Activated T-cell treated with anti-CD3 and anti-CD28 coated beads for 1 hour (primary cell): ENCODE data around the gene PRKN.

ENCODE experiments used
- DNase-seq: peaks from one replicate; pipeline ENCODE4 v3.0.0-alpha.2; 2020; ENCODE audit warnings: low read depth

Gene PRKN

DNA sequence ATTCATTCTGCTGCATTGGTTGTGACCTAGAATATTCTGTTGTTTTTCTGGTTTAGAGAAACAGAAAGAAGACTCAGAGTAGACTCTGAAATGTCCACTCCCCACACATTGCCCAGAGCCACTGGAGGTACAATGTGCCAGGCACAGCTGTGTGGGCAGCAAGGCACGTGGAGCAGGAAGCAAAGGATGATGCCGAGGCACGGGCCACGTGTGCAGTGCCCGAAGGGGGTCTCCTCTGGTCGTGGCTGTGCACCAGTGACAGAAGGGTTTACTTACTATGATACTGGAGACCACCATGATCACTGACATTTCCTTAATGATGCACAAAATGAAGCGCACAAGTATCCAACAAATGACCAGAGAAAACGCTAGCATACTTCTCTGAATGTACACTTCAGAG is 488.9 kb downstream of the PRKN start:
- DNase-seq: no peak

DNA sequence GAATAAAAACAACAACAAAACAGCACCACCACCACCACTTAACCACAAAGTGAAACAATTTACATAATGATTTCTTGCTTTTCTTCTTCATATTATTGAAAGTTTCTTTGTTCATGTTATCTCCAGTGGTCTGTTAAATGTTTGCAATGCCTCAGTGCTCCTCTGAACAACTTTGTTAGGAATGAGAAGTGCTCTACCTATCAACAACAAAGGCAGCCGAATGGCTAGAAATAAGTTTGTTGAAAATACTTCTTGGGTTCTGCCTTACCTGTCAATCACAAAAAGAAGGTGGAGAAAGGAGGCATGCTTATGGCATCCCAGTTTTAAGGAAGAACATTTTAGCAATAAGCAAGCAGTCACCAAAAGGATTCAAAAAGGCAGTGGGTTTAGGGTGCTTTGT is 490.2 kb downstream of the PRKN start:
- DNase-seq: no peak

GRCh38 chr6:162234631-162235030 is 492.9 kb downstream of the PRKN start:
- DNase-seq: no peak

DNA sequence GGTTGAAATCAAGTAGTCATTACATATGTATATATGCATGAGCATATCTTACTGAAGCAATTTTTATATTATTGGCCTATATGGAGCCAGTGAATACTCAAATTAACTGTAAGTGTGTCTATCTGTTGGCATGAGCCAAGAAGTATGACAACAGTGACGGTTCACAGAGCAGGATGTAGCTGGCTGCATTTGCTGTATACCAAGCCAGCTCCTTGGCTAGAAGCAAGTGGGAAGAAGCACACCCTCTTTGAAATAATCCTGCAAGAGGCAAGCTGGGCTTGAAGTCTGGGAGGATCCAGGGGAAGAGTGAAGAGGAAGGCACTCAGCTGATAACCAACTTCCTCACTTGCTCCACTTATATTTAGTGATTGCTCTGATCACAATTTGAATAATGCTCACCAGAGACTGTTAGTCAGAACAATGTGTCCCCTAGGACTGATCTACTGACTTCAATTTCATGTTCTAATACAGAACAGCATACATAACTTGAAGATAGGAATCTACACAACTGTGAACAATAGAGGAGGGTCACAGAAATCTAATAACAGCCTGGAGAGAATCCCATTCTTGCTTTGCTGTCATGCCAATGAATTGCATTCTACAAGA is 497.3 kb downstream of the PRKN start:
- DNase-seq: no peak

DNA sequence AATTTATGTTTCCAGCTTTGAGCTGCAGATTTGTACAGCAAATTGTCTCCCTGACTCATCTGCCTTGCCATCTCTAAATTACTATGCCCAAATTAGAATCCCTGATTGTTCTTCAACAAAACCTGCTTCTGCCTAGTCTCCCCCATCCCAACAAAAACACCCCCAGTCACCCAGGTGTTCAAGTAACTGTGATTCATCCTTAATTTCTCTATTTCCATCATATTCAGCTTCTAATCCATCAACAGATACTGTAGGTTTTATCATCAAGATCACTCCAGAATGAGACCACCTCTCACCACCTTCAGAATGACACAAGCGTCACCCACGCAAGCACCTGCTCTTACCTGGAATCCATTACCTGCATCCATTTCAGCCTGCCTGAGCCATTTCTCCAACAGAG is 498.5 kb downstream of the PRKN start:
- DNase-seq: no peak

GRCh38 chr6:162226803-162227202 is 500.8 kb downstream of the PRKN start:
- no peak for DNase-seq

GRCh38 chr6:162222521-162222920 is 505.0 kb downstream of the PRKN start:
- DNase-seq: no peak

DNA sequence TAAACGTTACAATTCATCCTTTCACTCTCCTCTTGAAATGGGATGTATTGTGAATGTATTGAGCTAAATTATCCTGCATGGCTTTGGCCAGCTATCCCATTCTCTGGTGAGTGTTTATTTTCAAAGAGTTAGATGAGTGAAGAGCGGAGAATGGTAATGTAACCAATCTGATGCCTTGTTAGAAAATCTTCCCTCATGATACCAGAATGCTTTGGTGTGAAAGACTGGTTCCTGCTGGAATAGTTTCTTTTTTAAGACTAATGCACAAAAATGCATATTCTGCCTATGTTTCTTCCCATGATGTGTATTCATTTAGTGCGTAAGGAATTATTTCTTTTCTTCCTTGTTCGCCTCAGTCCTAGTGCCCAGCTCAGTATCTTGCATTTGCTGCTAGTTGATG is 506.7 kb downstream of the PRKN start:
- DNase-seq: no peak

GRCh38 chr6:162219266-162219665 is 508.3 kb downstream of the PRKN start:
- DNase-seq: no peak

DNA sequence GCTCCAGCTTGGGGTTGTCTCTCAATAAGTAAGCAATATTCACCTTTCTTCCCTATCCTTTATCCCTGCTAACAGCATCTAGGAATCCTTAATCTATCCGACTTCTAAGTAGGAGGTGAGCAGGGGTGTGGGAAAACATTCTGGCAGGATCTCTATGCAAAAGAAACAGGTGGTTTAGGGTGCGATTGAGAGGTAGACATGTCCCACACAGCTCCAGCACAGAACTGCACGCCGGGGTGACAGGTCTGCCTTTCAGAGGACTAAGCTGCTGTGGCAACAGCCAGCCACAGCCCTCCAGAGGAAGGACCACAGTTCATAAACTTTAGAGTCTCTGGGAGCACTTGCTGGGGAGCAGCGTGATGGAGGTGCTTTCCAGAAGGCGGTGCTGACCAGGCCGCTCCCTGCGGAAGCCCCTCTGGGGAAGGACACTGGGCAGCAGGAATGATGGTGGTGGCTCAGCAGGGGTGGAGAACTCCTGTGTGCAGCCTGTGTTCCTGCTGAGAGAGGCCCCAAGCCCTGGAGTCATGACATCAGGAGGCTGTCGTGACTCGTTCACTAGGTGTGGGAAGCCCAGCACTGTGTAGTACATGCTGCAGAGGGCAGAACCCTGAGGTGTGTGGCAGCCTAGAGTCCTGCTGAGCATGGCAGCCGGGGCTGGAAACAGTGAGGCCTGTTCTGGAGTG is 509.6 kb downstream of the PRKN start:
- DNase-seq: no peak

DNA sequence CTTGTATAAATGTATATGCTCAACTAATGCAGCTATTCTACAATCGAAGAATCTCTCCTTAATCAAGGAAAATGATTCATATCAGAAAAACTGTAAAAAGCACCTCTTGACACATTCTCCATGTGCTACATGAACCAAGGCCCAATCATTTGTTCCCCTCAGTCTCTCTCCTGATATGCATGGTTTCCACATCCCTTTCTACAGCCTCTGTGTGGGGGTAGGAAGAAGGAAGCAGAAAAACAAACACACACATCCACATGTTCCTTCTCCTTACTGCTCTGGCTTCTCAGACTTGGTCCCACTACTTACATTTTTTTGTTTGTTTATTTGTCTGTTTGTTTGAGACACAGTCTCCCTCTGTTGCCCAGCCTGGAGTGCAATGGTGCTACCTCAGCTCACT is 510.5 kb downstream of the PRKN start:
- no peak for DNase-seq

DNA sequence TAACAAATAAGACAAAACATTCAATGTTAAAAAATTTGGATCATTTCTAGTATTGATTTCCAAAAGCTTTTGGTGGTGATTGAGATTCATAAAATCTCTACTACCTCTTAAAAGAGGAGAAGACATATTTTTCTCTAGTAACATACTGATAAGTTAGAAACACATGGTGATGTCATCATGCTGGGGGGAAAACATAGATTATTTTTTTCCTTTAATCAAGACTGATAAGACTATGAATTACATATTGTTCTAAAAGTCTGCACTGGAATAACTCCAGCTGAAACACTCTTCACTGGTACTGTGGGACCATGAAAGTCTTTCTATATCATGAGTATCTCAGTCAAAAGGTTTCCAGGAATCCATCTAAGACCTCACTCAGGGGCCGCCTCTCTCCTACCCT is 515.8 kb downstream of the PRKN start:
- no peak for DNase-seq

DNA sequence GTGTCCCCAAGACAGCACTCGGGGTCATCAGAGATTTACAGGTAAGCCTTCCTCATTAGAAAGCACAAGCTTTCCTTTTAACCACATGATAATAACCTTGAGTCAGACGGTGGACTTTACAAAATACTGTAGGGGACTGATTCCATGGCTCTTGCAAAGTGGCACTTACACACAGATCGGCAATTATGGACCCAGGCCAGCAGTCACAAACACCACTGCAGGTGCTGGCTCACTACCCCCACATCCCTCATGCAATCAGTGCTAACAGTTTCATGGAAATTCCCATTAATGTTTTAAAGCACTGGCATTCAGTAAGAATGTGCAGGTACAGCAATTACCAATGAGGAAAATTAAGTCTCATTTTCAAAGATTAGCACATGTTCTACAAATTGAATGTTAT is 516.5 kb downstream of the PRKN start:
- DNase-seq: no peak

DNA sequence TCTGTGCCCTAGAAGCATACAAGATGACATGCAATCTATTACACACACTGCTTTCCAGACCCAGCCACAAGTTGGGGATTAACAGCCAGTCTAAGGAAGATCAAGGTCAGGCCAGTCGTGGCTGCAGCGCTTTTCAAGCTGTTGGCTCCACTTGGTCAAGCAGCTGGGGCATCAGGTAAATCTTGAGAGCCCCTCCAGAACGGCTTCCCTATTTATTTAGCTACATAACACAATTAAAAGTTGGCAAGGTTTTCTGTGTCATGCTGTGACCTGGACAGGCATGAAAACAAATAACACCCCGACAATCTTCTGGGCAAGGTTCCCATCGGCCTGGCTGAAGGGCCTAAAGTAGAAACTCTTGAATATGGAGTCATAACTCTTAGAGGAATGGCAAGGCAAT is 524.3 kb downstream of the PRKN start:
- DNase-seq: no peak

DNA sequence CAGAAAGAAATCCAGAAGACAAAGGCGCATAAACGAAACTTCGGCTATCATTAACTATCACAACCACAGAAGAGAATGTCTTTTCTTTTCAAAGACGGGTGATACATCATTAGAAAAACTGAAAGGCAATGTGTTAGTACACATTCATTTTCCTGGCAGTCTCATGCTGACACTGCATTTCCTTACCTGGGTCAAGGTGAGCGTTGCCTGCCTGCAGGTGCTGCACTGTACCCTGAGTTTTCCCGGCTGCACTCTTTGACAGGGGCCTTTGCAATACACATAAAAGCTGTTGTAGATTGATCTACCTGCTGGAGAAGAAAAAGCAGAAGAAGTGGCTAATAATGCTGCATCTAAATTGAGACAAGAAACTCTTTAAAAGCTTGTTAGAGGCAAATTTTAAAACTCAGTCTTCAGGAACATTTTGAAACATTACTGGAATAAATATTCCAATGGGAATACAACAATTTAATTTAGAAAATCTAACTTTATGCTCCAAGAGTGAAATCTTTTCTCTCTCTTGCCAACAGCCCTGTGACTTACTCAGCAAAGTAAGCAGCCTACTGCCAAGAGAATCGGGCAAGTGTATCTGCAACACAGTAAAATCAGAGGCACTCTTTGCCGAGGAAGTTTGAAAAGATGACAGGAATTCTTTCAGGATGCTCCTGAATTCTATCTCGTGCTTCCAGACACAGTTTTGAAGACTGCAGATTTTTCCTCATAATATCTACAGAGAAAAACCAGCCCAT is 526.4 kb downstream of the PRKN start:
- no peak for DNase-seq

GRCh38 chr6:162200041-162200440 is 527.5 kb downstream of the PRKN start:
- DNase-seq: no peak

- DNase-seq: no peak
These were observed 528.6 kb downstream of the PRKN start for GRCh38 chr6:162198925-162199324.

GRCh38 chr6:162198076-162198475 is 529.5 kb downstream of the PRKN start:
- no peak for DNase-seq

- no peak for DNase-seq
These were observed 532.1 kb downstream of the PRKN start for GRCh38 chr6:162195441-162195840.

- no peak for DNase-seq
These were observed 536.6 kb downstream of the PRKN start for GRCh38 chr6:162190981-162191380.

GRCh38 chr6:162187168-162187935 is 540.2 kb downstream of the PRKN start:
- no peak for DNase-seq

GRCh38 chr6:162184465-162184864 is 543.1 kb downstream of the PRKN start:
- DNase-seq: no peak
